Mesodermal cell (in vitro differentiated cells): Measurements from ENCODE around the gene LZTR1.
"Not testable (repeated sequence)": the region's sequence is repeated elsewhere in the genome, so short reads cannot be mapped to it uniquely, and the experiment has no call there.

Experiments
- H3K27ac ChIP-seq: 2 replicates; pipeline ENCODE4 v1.7.0; 2013; ENCODE audit warnings: mild to moderate bottlenecking, low read depth, low read length, moderate library complexity; ENCODE audit not compliant: severe bottlenecking
- H3K36me3 ChIP-seq: 2 replicates; pipeline ENCODE4 v1.7.1; 2013; ENCODE audit warnings: mild to moderate bottlenecking, low read length, moderate library complexity; ENCODE audit not compliant: control insufficient read depth, insufficient read depth
- H3K4me1 ChIP-seq: one replicate; pipeline ENCODE4 v1.7.1; 2013; ENCODE audit warnings: mild to moderate bottlenecking, low read length; ENCODE audit not compliant: insufficient read depth, control insufficient read depth, poor library complexity, severe bottlenecking
- H3K4me3 ChIP-seq: 2 replicates; pipeline ENCODE4 v1.7.0; 2013; ENCODE audit warnings: low read length, control low read depth, mild to moderate bottlenecking; ENCODE audit not compliant: insufficient read depth, poor library complexity, severe bottlenecking; ENCODE audit errors: extremely low read depth
- H3K9me3 ChIP-seq: 2 replicates; pipeline ENCODE4 v1.7.1; 2013; ENCODE audit warnings: mild to moderate bottlenecking, low read length, moderate library complexity; ENCODE audit not compliant: control insufficient read depth
- WGBS, 2 experiments: methylation state at CpG; one replicate each; pipeline ENCODE4 v1.1.5; 2013; ENCODE audit warnings: missing lambda C conversion rate in 2 of 2; ENCODE audit not compliant: insufficient coverage in 2 of 2; 5-methylcytosine and 5-hydroxymethylcytosine counted together

Gene LZTR1

GRCh38 chr22:20942203-20942902 lies 39.7 kb upstream of the LZTR1 start:
- not testable (repeated sequence) for H3K27ac ChIP-seq, H3K4me3 ChIP-seq, H3K9me3 ChIP-seq
- WGBS, 2 experiments, result 91 to 95% methylated on average over 4 to 6 of the region's 7 CpGs
- Histone ChIP-seq H3K36me3 (peaks cover 53% of the 10 kb centered on the region), H3K4me1 (peaks cover 22% of the 10 kb centered on the region)

- Histone ChIP-seq H3K36me3 (peaks cover 55% of the 10 kb centered on the region), H3K4me1 (peaks cover 25% of the 10 kb centered on the region), H3K4me3 (no peak overlapping the region), H3K27ac (no peak overlapping the region), H3K9me3 (no peaks in the 10 kb centered on the region)
- 93 to 97% methylated on average over 3 to 5 of the region's 8 CpGs for WGBS, 2 experiments
Measured at GRCh38 chr22:20943104-20943933, 38.8 kb upstream of the LZTR1 start.

GRCh38 chr22:20944042-20944441 lies 38.1 kb upstream of the LZTR1 start:
- WGBS, 2 experiments, result no CpG with 5 or more reads among the region's 1 CpG
- Histone ChIP-seq H3K9me3 (no peaks in the 10 kb centered on the region), H3K4me3 (no peak overlapping the region), H3K4me1 (peaks cover 26% of the 10 kb centered on the region), H3K27ac (no peak overlapping the region), H3K36me3 (peaks cover 58% of the 10 kb centered on the region)

- Histone ChIP-seq H3K4me1 (peaks cover 37% of the 10 kb centered on the region), H3K9me3 (no peaks in the 10 kb centered on the region), H3K27ac (no peak overlapping the region), H3K36me3 (peaks cover 67% of the 10 kb centered on the region), H3K4me3 (no peak overlapping the region)
- 86 to 100% methylated on average over 1 of the region's 2 CpGs for WGBS, 2 experiments
Measured at GRCh38 chr22:20945578-20945934, 36.5 kb upstream of the LZTR1 start.

GRCh38 chr22:20946080-20946986 lies 35.8 kb upstream of the LZTR1 start:
- 89 to 97% methylated on average over 6 to 7 of the region's 7 CpGs for whole genome bisulfite sequencing, 2 experiments

GRCh38 chr22:20946991-20947390 lies 35.1 kb upstream of the LZTR1 start:
- Histone ChIP-seq H3K4me1 (peaks cover 37% of the 10 kb centered on the region), H3K9me3 (no peaks in the 10 kb centered on the region), H3K27ac (no peak overlapping the region), H3K4me3 (no peak overlapping the region), H3K36me3 (peaks cover 68% of the 10 kb centered on the region)
- 90 to 100% methylated on average over 1 of the region's 1 CpG for WGBS, 2 experiments

More at GRCh38 chr22:20946080-20946986, 35.8 kb upstream of the LZTR1 start:
- Histone ChIP-seq H3K27ac (no peak overlapping the region), H3K4me3 (no peak overlapping the region), H3K9me3 (no peaks in the 10 kb centered on the region), H3K36me3 (peaks cover 66% of the 10 kb centered on the region), H3K4me1 (peaks cover 37% of the 10 kb centered on the region)

GRCh38 chr22:20948450-20948849 lies 33.6 kb upstream of the LZTR1 start:
- no peak overlapping the region for H3K27ac ChIP-seq
- peaks cover 62% of the 10 kb centered on the region for H3K36me3 ChIP-seq
- WGBS, 2 experiments, result 60 to 75% methylated on average over 3 to 4 of the region's 5 CpGs

GRCh38 chr22:20948989-20949388 lies 33.1 kb upstream of the LZTR1 start:
- Histone ChIP-seq H3K36me3 (peaks cover 67% of the 10 kb centered on the region), H3K9me3 (no peaks in the 10 kb centered on the region), H3K4me1 (peaks cover 37% of the 10 kb centered on the region), H3K27ac (no peak overlapping the region), H3K4me3 (no peak overlapping the region)
- WGBS, 2 experiments, result 94 to 100% methylated on average over 3 to 5 of the region's 5 CpGs

More at GRCh38 chr22:20948450-20948849, 33.6 kb upstream of the LZTR1 start:
- Histone ChIP-seq H3K4me1 (peaks cover 37% of the 10 kb centered on the region), H3K4me3 (no peak overlapping the region), H3K9me3 (no peaks in the 10 kb centered on the region)

GRCh38 chr22:20949698-20950183 lies 32.4 kb upstream of the LZTR1 start:
- WGBS, 2 experiments, result 90 to 96% methylated on average over 12 to 13 of the region's 13 CpGs
- Histone ChIP-seq H3K4me1 (peaks cover 34% of the 10 kb centered on the region), H3K27ac (peak overlapping the region; percentile 54), H3K4me3 (no peak overlapping the region), H3K36me3 (peaks cover 73% of the 10 kb centered on the region), H3K9me3 (no peaks in the 10 kb centered on the region)
